ENCODE results near the gene ADGRG6. TPM values are rescaled to one million over a fixed set of nuclear protein-coding genes. Genes with fewer than 3 reads are reported as not detected.

The ADGRG6 gene
- polyA plus RNA-seq, 1 of the 3 experiments (the other 2 are of a cell fraction), result 61.5 TPM

GRCh38 chr6:142318714-142319113 lies 16.9 kb downstream of the ADGRG6 start:
- POLR2A ChIA-PET, result no interaction called here
- no peak for DNase-seq
- no peaks in the 10 kb centered on the region for H4K20me1 ChIP-seq (ENCODE audit: insufficient read depth)
- no peaks in the 10 kb centered on the region; a peak in 1 of 4 replicates for H3K4me1 ChIP-seq (ENCODE audit: control insufficient read depth in 1 of 2, insufficient read depth in 2 of 2, low read depth in 1 of 2, low read length in 1 of 2)
- H3F3A ChIP-seq (replicated peaks; ENCODE audit: insufficient read depth), result peaks cover 43% of the 10 kb centered on the region
- H3K9ac ChIP-seq, result peak overlapping the region; percentile 62; the same call in 1 of the 2 replicates
- no peak overlapping the region for H3K4me3 ChIP-seq (ENCODE audit: low read depth in 2 of 2, low read length in 1 of 2)
- no peaks in the 10 kb centered on the region for H3K36me3 ChIP-seq (replicated peaks in 1 of 2; ENCODE audit: control insufficient read depth in 1 of 2, insufficient read depth in 2 of 2, low read length in 1 of 2)
- H2AFZ ChIP-seq (ENCODE audit: low read depth), result peak overlapping the region; percentile 71; the same call in 1 of the 2 replicates
- TF ChIP-seq CHD2 (IDR thresholded peaks at IDR 0.05; ENCODE audit: low read length, partially characterized antibody) (no peak), CTCF (IDR thresholded peaks at IDR 0.05) (no peak), NFIC (IDR thresholded peaks at IDR 0.05; ENCODE audit: borderline replicate concordance) (no peak), GABPA (IDR thresholded peaks at IDR 0.05; ENCODE audit: low read depth) (no peak), USF1 (IDR thresholded peaks at IDR 0.05; ENCODE audit: borderline replicate concordance, low read depth) (no peak), MAX (IDR thresholded peaks at IDR 0.05; ENCODE audit: low read depth) (no peak), RAD21 (IDR thresholded peaks at IDR 0.05; ENCODE audit: low read length) (no peak), JUND (IDR thresholded peaks at IDR 0.05) (no peak), YY1 (IDR thresholded peaks at IDR 0.05; ENCODE audit: low read depth) (no peak), USF2 (IDR thresholded peaks at IDR 0.05; ENCODE audit: borderline replicate concordance, low read depth, low read length) (no peak), RXRA (IDR thresholded peaks at IDR 0.05; ENCODE audit: borderline replicate concordance, low read depth) (no peak), SMC3 (IDR thresholded peaks at IDR 0.05; ENCODE audit: low read depth, low read length) (no peak), MEF2A (IDR thresholded peaks at IDR 0.05; ENCODE audit: borderline replicate concordance, low read depth) (no peak), ZBTB33 (IDR thresholded peaks at IDR 0.05; ENCODE audit: borderline replicate concordance, low read depth) (no peak), RFX5 (IDR thresholded peaks at IDR 0.05; ENCODE audit: low read length) (no peak), EZH2phosphoT487 (IDR thresholded peaks at IDR 0.05; ENCODE audit: borderline replicate concordance, low read depth) (no peak), FOXM1 (IDR thresholded peaks at IDR 0.05; ENCODE audit: low read depth) (no peak)
- no peaks in the 10 kb centered on the region for H3K9me3 ChIP-seq
- peaks cover 81% of the 10 kb centered on the region for H3K79me2 ChIP-seq (ENCODE audit: insufficient read depth)
- CTCF ChIA-PET, result no interaction called here
- peak overlapping the region; percentile 63 to 71; a peak in 3 of 4 replicates for H3K27ac ChIP-seq (ENCODE audit: low read depth in 2 of 2, low read length in 1 of 2)
- H3K4me2 ChIP-seq, result peak overlapping the region; percentile 40
- WGBS (ENCODE audit: low lambda C conversion rate), result 21% methylated on average over 1 of the region's 1 CpG
- H3K9me2 ChIP-seq, result no peaks in the 10 kb centered on the region
- no peaks in the 10 kb centered on the region for H3K27me3 ChIP-seq (ENCODE audit: insufficient read depth)
